ENCODE results near the gene FGF12.

The FGF12 gene

DNA sequence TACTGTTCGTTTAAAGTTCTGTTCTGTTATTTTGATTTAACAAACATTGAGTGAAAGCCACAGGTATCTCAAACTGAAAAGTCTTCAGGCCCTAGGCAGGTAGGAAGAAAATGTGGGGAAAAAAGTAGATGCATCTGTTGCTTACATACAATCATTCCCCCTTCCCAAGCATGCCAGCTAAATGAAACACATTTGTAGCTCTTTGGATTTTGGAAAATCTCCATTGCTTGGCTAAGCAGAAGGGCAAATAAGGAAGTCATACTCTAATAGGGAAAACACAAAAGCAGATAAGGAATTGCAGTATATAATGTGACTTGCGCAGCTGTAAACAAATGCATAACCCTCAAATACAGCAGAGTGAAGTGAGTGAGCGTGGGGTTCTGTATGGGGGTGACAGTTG, 375.9 kb downstream of the FGF12 start:
- no peak for DNase-seq (ENCODE audit: low spot score)
- in situ Hi-C loops (cut with MboI; ENCODE audit: low sequenced_read_pairs, unreplicated experiment) = no loop called here
- TF ChIP-seq, protein P1, sequence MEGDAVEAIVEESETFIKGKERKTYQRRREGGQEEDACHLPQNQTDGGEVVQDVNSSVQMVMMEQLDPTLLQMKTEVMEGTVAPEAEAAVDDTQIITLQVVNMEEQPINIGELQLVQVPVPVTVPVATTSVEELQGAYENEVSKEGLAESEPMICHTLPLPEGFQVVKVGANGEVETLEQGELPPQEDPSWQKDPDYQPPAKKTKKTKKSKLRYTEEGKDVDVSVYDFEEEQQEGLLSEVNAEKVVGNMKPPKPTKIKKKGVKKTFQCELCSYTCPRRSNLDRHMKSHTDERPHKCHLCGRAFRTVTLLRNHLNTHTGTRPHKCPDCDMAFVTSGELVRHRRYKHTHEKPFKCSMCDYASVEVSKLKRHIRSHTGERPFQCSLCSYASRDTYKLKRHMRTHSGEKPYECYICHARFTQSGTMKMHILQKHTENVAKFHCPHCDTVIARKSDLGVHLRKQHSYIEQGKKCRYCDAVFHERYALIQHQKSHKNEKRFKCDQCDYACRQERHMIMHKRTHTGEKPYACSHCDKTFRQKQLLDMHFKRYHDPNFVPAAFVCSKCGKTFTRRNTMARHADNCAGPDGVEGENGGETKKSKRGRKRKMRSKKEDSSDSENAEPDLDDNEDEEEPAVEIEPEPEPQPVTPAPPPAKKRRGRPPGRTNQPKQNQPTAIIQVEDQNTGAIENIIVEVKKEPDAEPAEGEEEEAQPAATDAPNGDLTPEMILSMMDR (IDR thresholded peaks at IDR 0.05; ENCODE audit: borderline replicate concordance, control extremely low read depth, extremely low read depth, insufficient read depth, missing control alignments) = no peak

DNA sequence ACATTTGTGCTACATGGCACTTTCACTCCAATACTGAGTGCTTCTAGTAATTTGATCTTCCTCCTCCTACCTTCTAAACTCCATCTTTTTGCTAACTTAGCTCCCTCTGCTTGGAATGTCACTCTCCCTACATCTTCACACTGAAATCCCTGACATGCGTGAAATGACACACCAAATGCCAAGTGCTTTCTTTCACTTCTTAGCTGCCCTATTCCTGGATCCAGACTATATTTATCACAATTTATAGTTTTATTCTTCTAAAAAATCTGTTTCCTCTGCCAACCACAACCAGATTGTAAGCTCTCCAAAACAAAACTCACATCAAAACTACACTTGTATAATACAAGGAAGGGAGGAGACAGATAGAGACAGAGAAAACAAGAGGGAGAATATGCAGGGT, 387.3 kb downstream of the FGF12 start:
- in situ Hi-C loops (cut with MboI; ENCODE audit: low sequenced_read_pairs, unreplicated experiment) = no loop called here
- no peak for DNase-seq (ENCODE audit: low spot score)
- TF ChIP-seq, protein P1 (IDR thresholded peaks at IDR 0.05; ENCODE audit: borderline replicate concordance, control extremely low read depth, extremely low read depth, insufficient read depth, missing control alignments) = no peak

DNA sequence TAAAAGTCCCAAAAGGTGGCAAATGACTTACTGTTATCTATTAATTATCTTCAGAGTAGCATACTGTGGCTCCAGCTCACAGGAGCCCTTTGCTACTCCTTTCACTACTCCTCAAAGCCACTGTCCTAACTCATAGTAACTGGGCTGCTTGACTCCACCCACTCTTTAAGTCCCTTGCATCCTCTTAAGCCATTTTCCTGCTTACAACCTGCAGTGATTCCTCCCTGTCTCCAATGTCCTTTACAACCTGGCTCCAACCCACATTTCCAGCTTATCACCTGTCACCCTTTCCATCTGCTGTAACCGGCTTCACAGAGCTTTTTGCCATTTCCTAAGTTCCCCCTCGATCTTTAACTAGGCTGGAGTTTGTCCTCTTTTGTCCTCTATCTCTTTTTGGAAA, 388.1 kb downstream of the FGF12 start:
- in situ Hi-C loops (cut with MboI; ENCODE audit: low sequenced_read_pairs, unreplicated experiment) = no loop called here
- TF ChIP-seq, protein P1 (IDR thresholded peaks at IDR 0.05; ENCODE audit: borderline replicate concordance, control extremely low read depth, extremely low read depth, insufficient read depth, missing control alignments) = no peak
- DNase-seq (ENCODE audit: low spot score) = no peak

DNA sequence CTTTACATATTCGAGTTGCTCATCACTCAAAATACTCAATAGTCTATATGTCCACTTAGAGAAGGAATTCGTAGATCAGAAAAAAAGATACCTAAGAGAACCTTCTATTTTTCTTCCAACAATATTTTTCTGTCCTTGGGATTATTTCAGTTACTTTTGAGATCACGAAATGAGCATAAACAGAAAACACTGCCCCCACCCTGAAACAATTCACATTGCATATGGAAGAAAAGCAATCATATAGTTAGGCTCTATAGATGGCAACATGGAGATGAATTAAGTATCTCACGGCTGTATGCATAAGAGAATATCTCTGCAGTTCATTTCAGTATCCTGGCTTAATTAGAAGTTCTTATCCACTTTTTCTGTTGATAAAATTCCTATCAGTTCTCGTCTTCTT, 391.1 kb downstream of the FGF12 start:
- no peak for DNase-seq (ENCODE audit: low spot score)
- in situ Hi-C loops (cut with MboI; ENCODE audit: low sequenced_read_pairs, unreplicated experiment) = no loop called here
- TF ChIP-seq, protein P1 (IDR thresholded peaks at IDR 0.05; ENCODE audit: borderline replicate concordance, control extremely low read depth, extremely low read depth, insufficient read depth, missing control alignments) = no peak

DNA sequence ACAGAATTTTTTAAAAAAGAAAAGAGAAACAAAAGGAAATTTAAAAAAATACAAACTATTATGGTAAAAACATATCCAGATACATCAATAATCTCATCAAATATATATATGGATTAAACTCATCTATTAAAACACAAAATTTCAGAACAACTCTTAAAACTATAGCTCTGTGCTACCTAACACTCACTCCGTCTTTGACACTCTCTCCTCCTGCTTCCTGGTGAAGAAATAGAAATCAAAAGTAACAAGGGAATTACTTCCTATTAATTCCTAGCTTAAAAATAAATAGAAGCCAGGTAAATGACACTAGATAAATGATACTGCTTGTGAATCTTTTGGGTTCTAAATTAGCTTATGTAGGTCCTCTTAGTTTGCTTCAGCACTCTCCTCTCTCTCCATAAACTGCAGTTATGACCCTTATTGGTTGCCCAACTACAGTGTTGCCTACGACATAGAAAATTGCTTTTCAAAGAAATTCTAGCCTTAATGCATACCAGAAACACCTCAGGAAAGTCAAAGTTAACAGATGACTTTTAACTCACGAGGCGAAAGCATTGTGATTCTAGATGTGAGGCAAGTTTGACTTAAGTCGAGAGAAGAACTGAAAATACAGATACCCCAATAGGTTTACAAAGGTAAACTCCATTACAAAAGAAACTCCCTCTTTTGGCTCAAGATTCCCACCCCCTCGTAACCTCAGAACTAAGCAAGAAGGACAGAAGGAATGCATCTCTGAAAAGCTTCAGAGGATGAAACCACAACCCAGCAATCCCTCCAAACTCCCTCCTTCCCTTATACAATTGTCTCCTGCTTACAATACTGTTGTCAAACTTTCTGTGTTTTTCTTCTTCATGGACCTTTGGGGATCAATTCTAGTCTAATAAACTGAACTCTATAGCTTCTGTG, 394.7 kb downstream of the FGF12 start:
- TF ChIP-seq, protein P1 (IDR thresholded peaks at IDR 0.05; ENCODE audit: borderline replicate concordance, control extremely low read depth, extremely low read depth, insufficient read depth, missing control alignments) = no peak
- in situ Hi-C loops (cut with MboI; ENCODE audit: low sequenced_read_pairs, unreplicated experiment) = no loop called here
- DNase-seq (ENCODE audit: low spot score) = no peak

DNA sequence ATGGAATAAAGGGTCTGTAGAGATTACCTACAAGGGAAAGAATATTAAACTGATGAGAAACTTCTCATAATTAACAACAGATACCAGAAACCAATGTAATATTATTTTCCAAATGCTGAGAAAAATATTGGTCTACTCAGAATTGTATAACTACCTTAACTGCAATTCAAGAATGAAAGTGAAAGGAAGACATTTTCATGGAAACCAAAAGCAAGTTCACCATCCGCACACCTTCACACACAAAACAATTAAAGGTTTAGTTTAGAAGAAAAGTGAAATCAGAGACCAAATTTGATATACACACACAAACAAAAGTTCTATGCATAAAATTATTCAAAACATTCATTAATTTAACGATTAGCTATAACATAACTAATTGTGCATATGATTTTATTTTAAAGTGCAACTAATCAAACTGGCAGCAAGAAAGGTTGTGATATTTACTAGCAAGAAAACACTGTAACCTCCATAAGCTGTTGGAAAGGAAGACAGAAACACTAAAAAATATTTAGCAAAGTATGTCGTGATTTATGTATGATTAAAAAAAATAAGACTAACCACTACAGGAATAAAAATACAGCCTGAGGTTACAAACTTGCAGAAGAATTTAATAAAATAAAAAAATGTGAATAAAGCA, 395.5 kb downstream of the FGF12 start:
- DNase-seq (ENCODE audit: low spot score) = no peak
- in situ Hi-C loops (cut with MboI; ENCODE audit: low sequenced_read_pairs, unreplicated experiment) = no loop called here
- TF ChIP-seq, protein P1 (IDR thresholded peaks at IDR 0.05; ENCODE audit: borderline replicate concordance, control extremely low read depth, extremely low read depth, insufficient read depth, missing control alignments) = no peak
